ENCODE results near the gene TMEM221. TPM values are rescaled to one million over a fixed set of nuclear protein-coding genes. Genes with fewer than 3 reads are reported as not detected.

The TMEM221 gene
- total and polyA plus RNA-seq, 10 of the 15 experiments (the other 5 are each of a cell fraction or from before 2014, with no cell fraction given): 0.04 to 0.24 TPM; not detected in 8

DNA sequence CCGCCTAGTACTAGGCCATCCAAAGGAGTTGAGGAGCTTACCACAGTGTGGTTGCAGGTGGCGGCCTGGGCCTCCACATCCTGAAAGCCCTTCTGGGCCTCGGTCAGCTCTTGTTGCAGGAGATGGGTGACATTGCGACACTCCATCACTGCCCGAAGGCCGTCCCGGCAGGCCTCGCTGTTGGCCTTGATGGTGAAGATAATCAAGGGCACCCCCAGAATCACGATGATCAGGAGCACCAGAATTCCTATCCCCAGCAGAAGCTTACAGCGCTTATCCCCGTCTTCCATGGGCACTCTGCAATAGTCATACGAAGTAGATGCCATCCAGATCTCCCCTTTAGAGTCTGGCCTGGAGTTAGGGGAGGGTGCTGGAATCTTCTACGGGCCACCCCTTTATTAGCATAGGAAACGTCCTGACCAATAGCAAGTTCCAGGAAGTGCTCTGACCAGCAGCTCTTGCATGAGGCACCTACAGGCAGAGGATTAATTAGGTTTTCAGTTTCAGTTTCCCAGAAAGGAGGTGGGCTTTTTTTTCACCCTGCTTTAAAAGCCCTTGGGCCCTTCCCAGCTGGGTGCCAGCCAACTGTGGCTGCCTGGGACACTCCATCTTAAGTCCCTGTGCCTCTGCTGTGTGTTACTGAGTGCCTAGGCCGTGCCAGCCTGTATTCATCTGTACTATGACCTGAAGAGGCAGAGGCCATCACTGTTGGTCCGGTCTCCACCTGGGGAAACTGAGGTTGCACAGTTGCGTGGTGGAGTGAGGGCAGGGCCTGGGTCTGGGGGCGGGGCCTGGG lies 43.0 kb downstream of the TMEM221 start, which contains the start of gene BST2 (continued):
- TF ChIP-seq, protein P1, sequence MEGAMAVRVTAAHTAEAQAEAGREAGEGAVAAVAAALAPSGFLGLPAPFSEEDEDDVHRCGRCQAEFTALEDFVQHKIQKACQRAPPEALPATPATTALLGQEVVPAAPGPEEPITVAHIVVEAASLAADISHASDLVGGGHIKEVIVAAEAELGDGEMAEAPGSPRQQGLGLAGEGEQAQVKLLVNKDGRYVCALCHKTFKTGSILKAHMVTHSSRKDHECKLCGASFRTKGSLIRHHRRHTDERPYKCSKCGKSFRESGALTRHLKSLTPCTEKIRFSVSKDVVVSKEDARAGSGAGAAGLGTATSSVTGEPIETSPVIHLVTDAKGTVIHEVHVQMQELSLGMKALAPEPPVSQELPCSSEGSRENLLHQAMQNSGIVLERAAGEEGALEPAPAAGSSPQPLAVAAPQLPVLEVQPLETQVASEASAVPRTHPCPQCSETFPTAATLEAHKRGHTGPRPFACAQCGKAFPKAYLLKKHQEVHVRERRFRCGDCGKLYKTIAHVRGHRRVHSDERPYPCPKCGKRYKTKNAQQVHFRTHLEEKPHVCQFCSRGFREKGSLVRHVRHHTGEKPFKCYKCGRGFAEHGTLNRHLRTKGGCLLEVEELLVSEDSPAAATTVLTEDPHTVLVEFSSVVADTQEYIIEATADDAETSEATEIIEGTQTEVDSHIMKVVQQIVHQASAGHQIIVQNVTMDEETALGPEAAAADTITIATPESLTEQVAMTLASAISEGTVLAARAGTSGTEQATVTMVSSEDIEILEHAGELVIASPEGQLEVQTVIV (IDR thresholded peaks at IDR 0.05; ENCODE audit: borderline replicate concordance, partially characterized antibody): peak; percentile 59
- TF ChIP-seq ATF7 (IDR thresholded peaks at IDR 0.05; ENCODE audit: low read depth): 0 out of 2 replicates have a peak, but pooled peaks have one; percentile 15
- TF ChIP-seq, protein P2, sequence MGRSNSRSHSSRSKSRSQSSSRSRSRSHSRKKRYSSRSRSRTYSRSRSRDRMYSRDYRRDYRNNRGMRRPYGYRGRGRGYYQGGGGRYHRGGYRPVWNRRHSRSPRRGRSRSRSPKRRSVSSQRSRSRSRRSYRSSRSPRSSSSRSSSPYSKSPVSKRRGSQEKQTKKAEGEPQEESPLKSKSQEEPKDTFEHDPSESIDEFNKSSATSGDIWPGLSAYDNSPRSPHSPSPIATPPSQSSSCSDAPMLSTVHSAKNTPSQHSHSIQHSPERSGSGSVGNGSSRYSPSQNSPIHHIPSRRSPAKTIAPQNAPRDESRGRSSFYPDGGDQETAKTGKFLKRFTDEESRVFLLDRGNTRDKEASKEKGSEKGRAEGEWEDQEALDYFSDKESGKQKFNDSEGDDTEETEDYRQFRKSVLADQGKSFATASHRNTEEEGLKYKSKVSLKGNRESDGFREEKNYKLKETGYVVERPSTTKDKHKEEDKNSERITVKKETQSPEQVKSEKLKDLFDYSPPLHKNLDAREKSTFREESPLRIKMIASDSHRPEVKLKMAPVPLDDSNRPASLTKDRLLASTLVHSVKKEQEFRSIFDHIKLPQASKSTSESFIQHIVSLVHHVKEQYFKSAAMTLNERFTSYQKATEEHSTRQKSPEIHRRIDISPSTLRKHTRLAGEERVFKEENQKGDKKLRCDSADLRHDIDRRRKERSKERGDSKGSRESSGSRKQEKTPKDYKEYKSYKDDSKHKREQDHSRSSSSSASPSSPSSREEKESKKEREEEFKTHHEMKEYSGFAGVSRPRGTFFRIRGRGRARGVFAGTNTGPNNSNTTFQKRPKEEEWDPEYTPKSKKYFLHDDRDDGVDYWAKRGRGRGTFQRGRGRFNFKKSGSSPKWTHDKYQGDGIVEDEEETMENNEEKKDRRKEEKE (IDR thresholded peaks at IDR 0.05): no peak
- no peak for TF ChIP-seq BMI1 (IDR thresholded peaks at IDR 0.05; ENCODE audit: borderline replicate concordance)
- TF ChIP-seq BACH1 (IDR thresholded peaks at IDR 0.05; ENCODE audit: borderline replicate concordance): peak; percentile 56; the same call in 1 of the 2 replicates
- no peak for TF ChIP-seq RAD51 (IDR thresholded peaks at IDR 0.05)
- no peak for TF ChIP-seq CHD4 (IDR thresholded peaks at IDR 0.05)
- TF ChIP-seq POLR2A (IDR thresholded peaks at IDR 0.05; ENCODE audit: low read depth, low read length): peak; percentile 82
- no peak for TF ChIP-seq FOXM1 (IDR thresholded peaks at IDR 0.05; ENCODE audit: low read depth, low read length)
- TF ChIP-seq SUZ12 (IDR thresholded peaks at IDR 0.05; ENCODE audit: unreplicated experiment): no peak
- TF ChIP-seq TCF12 (IDR thresholded peaks at IDR 0.05; ENCODE audit: low read depth, low read length): 0 out of 2 replicates have a peak, but pooled peaks have one; percentile 10
- TF ChIP-seq EGR1 (IDR thresholded peaks at IDR 0.05; ENCODE audit: borderline replicate concordance in 1 of 2, low read depth in 2 of 2, low read length in 2 of 2): no peak
- TF ChIP-seq CREB1 (IDR thresholded peaks at IDR 0.05; ENCODE audit: low read depth): peak; percentile 4; the same call in 1 of the 2 replicates
- TF ChIP-seq YBX1 (IDR thresholded peaks at IDR 0.05): no peak
- TF ChIP-seq SREBF2 (IDR thresholded peaks at IDR 0.05; ENCODE audit: low read length): no peak
- no peak for TF ChIP-seq ZNF622 (IDR thresholded peaks at IDR 0.05)
- TF ChIP-seq ZNF384 (IDR thresholded peaks at IDR 0.05; ENCODE audit: borderline replicate concordance, low read depth, low read length): peak; percentile 64
- 0 out of 2 replicates have a peak, but pooled peaks have one; percentile 13 for TF ChIP-seq NBN (IDR thresholded peaks at IDR 0.05)
- TF ChIP-seq, protein P3, sequence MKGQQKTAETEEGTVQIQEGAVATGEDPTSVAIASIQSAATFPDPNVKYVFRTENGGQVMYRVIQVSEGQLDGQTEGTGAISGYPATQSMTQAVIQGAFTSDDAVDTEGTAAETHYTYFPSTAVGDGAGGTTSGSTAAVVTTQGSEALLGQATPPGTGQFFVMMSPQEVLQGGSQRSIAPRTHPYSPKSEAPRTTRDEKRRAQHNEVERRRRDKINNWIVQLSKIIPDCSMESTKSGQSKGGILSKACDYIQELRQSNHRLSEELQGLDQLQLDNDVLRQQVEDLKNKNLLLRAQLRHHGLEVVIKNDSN (IDR thresholded peaks at IDR 0.05; ENCODE audit: borderline replicate concordance, extremely low read length, insufficient read depth, low read depth, low read length): no peak
- TF ChIP-seq MYC (IDR thresholded peaks at IDR 0.05; ENCODE audit: insufficient read depth, insufficient read length, insufficient replicate concordance, low read length, severe bottlenecking): no peak
- peak; percentile 34; the same call in 1 of the 2 replicates for TF ChIP-seq DPF2 (IDR thresholded peaks at IDR 0.05)
- TF ChIP-seq RBBP5 (conservative IDR thresholded peaks at IDR 0.05): no peak
- TF ChIP-seq NR2F1 (conservative IDR thresholded peaks at IDR 0.05): no peak; the same call in 1 of the 2 replicates
- TF ChIP-seq SREBF1 (IDR thresholded peaks at IDR 0.05; ENCODE audit: low read length): no peak
